ENCODE data around the gene PIH1D2.
"Not testable (repeated sequence)": the region's sequence is repeated elsewhere in the genome, so short reads cannot be mapped to it uniquely, and the experiment has no call there.

The PIH1D2 gene

GRCh38 chr11:112062923-112063322, 10.9 kb downstream of the PIH1D2 start:
- H3K4me3 ChIP-seq (ENCODE audit: low read length): no peak overlapping the region

GRCh38 chr11:112058103-112058502, 15.7 kb downstream of the PIH1D2 start:
- no peak overlapping the region for H3K4me3 ChIP-seq (ENCODE audit: low read length)
- no peak for DNase-seq (ENCODE audit: low read depth, low spot score)

More at GRCh38 chr11:112062923-112063322, 10.9 kb downstream of the PIH1D2 start:
- DNase-seq (ENCODE audit: low read depth, low spot score): no peak

- H3K4me3 ChIP-seq (ENCODE audit: low read length): no peak overlapping the region
- DNase-seq (ENCODE audit: low read depth, low spot score): no peak
Measured at GRCh38 chr11:112057170-112057569, 16.6 kb downstream of the PIH1D2 start.

GRCh38 chr11:112051768-112052167, 22.0 kb downstream of the PIH1D2 start:
- no peak overlapping the region for H3K4me3 ChIP-seq (ENCODE audit: low read length)
- DNase-seq (ENCODE audit: low read depth, low spot score): no peak

- no peak for DNase-seq (ENCODE audit: low read depth, low spot score)
- H3K4me3 ChIP-seq (ENCODE audit: low read length): no peak overlapping the region
Measured at GRCh38 chr11:112050721-112051120, 23.1 kb downstream of the PIH1D2 start.

GRCh38 chr11:112049777-112050176, 24.0 kb downstream of the PIH1D2 start:
- H3K4me3 ChIP-seq (ENCODE audit: low read length): no peak overlapping the region
- no peak for DNase-seq (ENCODE audit: low read depth, low spot score)

GRCh38 chr11:112048256-112048655, 25.6 kb downstream of the PIH1D2 start:
- H3K4me3 ChIP-seq (ENCODE audit: low read length); DNase-seq (ENCODE audit: low read depth, low spot score): not testable (repeated sequence)

GRCh38 chr11:112046647-112047046, 27.2 kb downstream of the PIH1D2 start:
- not testable (repeated sequence) for H3K4me3 ChIP-seq (ENCODE audit: low read length); DNase-seq (ENCODE audit: low read depth, low spot score)

- H3K4me3 ChIP-seq (ENCODE audit: low read length): no peak overlapping the region
- no peak for DNase-seq (ENCODE audit: low read depth, low spot score)
Measured at GRCh38 chr11:112044961-112045360, 28.9 kb downstream of the PIH1D2 start.

- no peak for DNase-seq (ENCODE audit: low read depth, low spot score)
- no peak overlapping the region for H3K4me3 ChIP-seq (ENCODE audit: low read length)
Measured at GRCh38 chr11:112042961-112043304, 30.9 kb downstream of the PIH1D2 start.

GRCh38 chr11:112042161-112042960, 31.5 kb downstream of the PIH1D2 start:
- no peak for DNase-seq (ENCODE audit: low read depth, low spot score)
- H3K4me3 ChIP-seq (ENCODE audit: low read length): no peak overlapping the region

- peak; percentile 28 for DNase-seq (ENCODE audit: low read depth, low spot score)
- no peak overlapping the region for H3K4me3 ChIP-seq (ENCODE audit: low read length)
Measured at GRCh38 chr11:112037527-112037926, 36.3 kb downstream of the PIH1D2 start.

- no peak for DNase-seq (ENCODE audit: low read depth, low spot score)
- no peak overlapping the region for H3K4me3 ChIP-seq (ENCODE audit: low read length)
Measured at GRCh38 chr11:112033902-112034301, 39.9 kb downstream of the PIH1D2 start.

GRCh38 chr11:112029460-112029859, 44.4 kb downstream of the PIH1D2 start:
- no peak for DNase-seq (ENCODE audit: low read depth, low spot score)

GRCh38 chr11:112026784-112027410, 46.9 kb downstream of the PIH1D2 start:
- not testable (repeated sequence) for H3K4me3 ChIP-seq (ENCODE audit: low read length)

More at GRCh38 chr11:112029460-112029859, 44.4 kb downstream of the PIH1D2 start:
- H3K4me3 ChIP-seq (ENCODE audit: low read length): no peak overlapping the region

GRCh38 chr11:112025707-112026106, 48.1 kb downstream of the PIH1D2 start:
- DNase-seq (ENCODE audit: low read depth, low spot score): no peak
- H3K4me3 ChIP-seq (ENCODE audit: low read length): peak overlapping the region; percentile 96

More at GRCh38 chr11:112026784-112027410, 46.9 kb downstream of the PIH1D2 start:
- not testable (repeated sequence) for DNase-seq (ENCODE audit: low read depth, low spot score)

GRCh38 chr11:112024773-112025678, 48.8 kb downstream of the PIH1D2 start, which contains the start of gene DLAT:
DLAT (plus strand) TSS chr11:112025408; CDS start chr11:112025473, 65 bp downstream.
- peak; percentile 87 for DNase-seq (ENCODE audit: low read depth, low spot score)
- peak within 1 kb of the TSS; percentile 96 for H3K4me3 ChIP-seq (ENCODE audit: low read length)

- peak overlapping the region; percentile 96 for H3K4me3 ChIP-seq (ENCODE audit: low read length)
- peak; percentile 51 for DNase-seq (ENCODE audit: low read depth, low spot score)
Measured at GRCh38 chr11:112024178-112024772, 49.5 kb downstream of the PIH1D2 start.

GRCh38 chr11:112023104-112023503, 50.7 kb downstream of the PIH1D2 start:
- DNase-seq (ENCODE audit: low read depth, low spot score): no peak
- no peak overlapping the region for H3K4me3 ChIP-seq (ENCODE audit: low read length)

Measured in Jurkat, Clone E6-1 (cell line).